Activated CD4-positive, alpha-beta T cell treated with anti-CD3 and anti-CD28 coated beads for 24 hours (primary cell): Measurements from ENCODE around the gene LILRA6.
"Not testable (repeated sequence)": the region's sequence is repeated elsewhere in the genome, so short reads cannot be mapped to it uniquely, and the experiment has no call there.

ENCODE experiments used
- DNase-seq, 2 donors: peaks; one replicate each; pipeline ENCODE4 v3.0.0-alpha.2; 2020; ENCODE audit warnings: low read depth in 2 of 2

Gene LILRA6

GRCh38 chr19:54242646-54243045 lies at the start of gene LILRA6:
Gene LILRA6 (minus strand): TSS chr19:54242790.
- not testable (repeated sequence) for DNase-seq

DNA sequence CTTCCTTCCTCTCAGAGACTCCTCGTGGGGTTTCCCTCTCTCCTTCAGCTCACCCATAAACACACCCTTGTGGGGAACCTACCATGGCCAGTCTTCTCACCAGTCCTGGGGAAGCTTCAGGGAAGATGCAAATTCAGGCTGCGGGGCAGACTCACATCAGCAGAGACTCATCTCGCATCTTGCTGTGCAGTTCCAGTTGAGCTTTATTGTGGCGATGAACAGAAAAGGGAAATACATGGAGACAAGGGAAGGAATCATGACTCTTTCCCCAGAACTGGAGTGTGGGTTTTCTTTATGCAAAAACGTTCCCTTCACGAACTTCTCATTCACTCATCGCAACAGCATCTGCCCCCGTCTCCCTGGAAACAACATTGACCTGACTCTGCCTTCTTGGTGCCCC lies 46.6 kb upstream of the LILRA6 start:
- not testable (repeated sequence) for DNase-seq

- no peak for DNase-seq
These were observed 44.9 kb upstream of the LILRA6 start for GRCh38 chr19:54287456-54287855.

DNA sequence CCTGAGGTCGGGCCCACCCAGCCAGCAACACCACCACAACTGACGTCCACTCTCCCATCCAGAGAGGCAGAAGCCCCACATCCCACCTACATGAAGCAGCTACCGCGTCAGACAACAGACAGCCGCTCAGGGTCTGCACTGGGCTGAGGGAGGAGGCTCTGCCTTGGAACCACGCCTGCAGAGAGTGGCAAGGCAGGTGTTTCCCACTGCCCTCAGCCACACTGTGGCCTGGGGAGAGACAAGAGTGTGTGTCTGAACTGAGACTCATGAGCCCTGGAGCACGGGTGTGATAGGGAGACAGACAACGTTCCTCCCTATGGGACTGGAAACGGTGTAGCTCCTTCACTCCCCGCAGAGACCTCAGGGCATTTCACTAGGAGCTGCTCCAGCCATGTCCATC lies 43.7 kb upstream of the LILRA6 start:
- DNase-seq, result not testable (repeated sequence)

DNA sequence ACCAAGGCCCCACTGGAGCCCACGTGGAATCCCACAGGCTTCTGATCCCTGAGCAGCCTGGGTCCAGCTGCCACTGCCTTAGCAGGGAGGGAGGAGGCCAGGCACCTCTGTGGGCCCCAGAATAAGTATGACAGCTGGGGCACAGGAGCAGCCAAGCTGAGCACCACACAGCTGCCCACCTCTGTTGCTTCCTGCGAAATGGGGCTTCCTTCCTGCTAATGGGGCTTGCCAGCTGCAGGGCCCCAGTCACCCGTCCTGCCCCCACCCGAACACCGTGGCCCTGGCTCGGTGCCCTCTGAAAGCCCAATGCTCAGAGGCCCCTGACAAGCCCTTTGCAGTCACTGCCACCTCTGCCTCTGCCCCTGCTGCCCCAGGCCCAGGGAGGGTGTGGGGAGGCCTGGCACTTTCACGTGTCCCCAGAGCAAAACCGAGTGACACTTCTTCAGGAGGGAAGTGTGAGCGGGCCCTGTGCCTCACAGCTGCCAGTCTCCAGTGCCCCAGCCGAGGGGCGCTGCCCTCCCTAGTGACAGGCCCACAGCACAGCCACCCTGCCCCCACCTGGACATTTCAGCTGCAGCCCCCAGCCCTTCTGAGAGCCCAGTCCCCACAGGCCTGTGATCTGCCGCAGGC lies 43.0 kb upstream of the LILRA6 start:
- not testable (repeated sequence) for DNase-seq

GRCh38 chr19:54282686-54283470 lies 40.3 kb upstream of the LILRA6 start:
- DNase-seq, result no peak

GRCh38 chr19:54281729-54282075 lies 39.1 kb upstream of the LILRA6 start:
- DNase-seq, result not testable (repeated sequence)

- no peak for DNase-seq
These were observed 38.6 kb upstream of the LILRA6 start, which contains the start of gene LILRB2 for GRCh38 chr19:54281007-54281728. Gene LILRB2 (minus strand): TSS chr19:54281110. CDS start chr19:54280496, 614 bp downstream.

- DNase-seq, result not testable (repeated sequence)
These were observed 37.9 kb upstream of the LILRA6 start for GRCh38 chr19:54280441-54280840.

GRCh38 chr19:54280025-54280424 lies 37.4 kb upstream of the LILRA6 start:
- not testable (repeated sequence) for DNase-seq

DNA sequence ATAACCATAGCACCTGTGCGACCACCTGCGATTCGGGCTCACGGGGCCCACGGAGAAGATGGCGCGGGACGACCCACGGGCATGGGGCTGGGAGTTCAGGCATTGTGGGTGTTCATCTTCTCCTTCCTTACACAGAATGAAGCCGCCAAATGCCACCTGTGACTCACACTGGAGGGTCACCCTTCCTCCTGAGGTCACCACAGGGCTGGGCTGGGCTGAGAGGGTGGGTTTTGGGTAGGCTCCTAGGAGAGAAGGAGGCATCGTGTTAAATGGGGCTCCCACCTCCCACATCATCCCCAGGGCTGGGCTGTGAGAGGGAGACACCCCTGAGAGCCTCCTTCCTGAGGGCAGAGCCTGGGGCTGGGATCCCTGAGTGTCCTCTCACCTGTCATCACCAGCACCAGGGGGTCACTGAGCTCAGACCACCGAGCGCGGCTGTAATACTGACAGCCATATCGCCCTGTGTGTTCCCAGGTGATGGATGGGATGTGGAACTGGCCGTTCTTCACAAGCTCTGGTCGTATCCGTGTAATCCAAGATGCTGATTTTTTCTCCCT lies 36.9 kb upstream of the LILRA6 start:
- no peak for DNase-seq

DNA sequence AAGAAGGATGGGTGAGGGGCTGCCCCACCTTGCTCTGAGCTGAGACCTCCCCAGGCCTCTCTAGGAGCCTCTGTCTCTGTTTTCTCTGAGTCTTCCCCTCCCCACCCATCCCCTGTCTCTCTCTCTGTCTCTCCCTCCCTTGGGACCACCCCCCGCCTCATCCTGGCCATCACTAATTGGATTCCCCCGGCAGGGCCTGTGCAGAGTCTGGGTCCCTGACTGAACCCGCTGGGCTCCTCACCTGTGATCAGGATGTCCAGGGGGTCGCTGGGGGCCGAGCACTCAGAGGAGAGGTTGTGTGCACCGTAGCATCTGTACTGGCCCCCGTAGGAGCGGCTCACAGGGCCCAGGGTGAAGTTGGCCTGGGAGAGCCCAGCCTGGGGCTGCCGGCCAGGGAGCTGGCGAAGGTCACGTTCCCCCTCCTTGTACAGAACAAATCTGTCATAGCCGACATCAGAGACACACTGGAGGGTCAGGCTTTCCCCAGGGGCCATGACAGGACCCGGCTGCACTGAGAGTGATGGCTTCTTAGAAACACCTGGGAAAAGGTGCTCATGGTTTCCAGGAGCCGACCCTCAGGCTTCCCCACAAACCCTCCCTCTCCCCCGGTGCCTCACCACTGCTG lies 36.1 kb upstream of the LILRA6 start:
- DNase-seq, result not testable (repeated sequence)

- DNase-seq, result not testable (repeated sequence)
These were observed 35.5 kb upstream of the LILRA6 start for GRCh38 chr19:54278056-54278455.

- DNase-seq, result not testable (repeated sequence)
These were observed 34.6 kb upstream of the LILRA6 start for GRCh38 chr19:54277111-54277615.

DNA sequence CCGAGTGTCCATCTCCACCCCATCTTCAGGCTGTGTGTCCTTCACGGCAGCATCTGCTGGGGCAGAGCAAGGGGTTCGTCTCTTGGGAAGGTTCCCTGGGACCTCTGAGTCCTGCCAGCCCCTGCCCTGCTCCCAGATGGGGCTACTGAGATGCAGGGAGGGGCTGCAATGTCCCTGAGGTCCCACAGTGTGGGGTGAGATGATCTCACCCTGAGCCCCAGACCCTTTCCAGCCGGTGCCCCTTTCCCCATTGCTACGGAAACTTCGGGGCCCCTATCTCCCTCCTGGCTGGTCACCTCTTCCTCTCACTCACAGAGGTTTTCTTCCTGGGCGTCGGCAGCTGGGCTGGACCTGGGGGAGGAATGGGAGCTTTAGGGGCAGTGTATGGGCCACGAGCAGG lies 33.4 kb upstream of the LILRA6 start:
- DNase-seq, result no peak

- not testable (repeated sequence) for DNase-seq
These were observed 31.9 kb upstream of the LILRA6 start for GRCh38 chr19:54274516-54274915.

GRCh38 chr19:54273821-54274220 lies 31.2 kb upstream of the LILRA6 start:
- DNase-seq, result no peak

- DNase-seq, result not testable (repeated sequence)
These were observed 29.6 kb upstream of the LILRA6 start for GRCh38 chr19:54272181-54272580.

DNA sequence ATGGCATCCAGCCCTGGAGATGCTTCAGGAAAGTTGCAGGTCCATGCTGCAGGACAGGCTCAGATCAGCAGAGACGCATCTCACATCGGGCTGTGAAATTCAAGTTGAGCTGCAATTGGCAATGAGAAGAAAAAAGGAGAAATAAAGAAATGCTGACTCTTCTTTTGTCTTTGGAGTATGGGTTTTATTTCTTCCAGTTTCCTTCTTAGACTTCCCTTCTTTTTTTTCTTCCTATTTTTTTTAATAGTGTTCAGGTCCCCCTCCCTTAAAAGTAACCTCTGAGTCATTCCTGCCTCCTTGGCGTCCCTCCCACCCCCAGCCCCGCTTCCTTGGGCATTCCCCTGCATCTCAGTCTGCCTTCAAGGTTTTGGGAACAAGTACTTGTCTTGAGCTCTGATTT lies 29.0 kb upstream of the LILRA6 start:
- DNase-seq, result not testable (repeated sequence)

GRCh38 chr19:54271106-54271505 lies 28.5 kb upstream of the LILRA6 start:
- no peak for DNase-seq

- DNase-seq, result no peak
These were observed 26.3 kb upstream of the LILRA6 start for GRCh38 chr19:54268936-54269335.
